ENCODE results near the gene ATP8B3.

GRCh38 chr19:1856698-1857603 lies 44.9 kb upstream of the ATP8B3 start:
- peak; percentile 92 for TF ChIP-seq SPI1 (IDR thresholded peaks at IDR 0.05; ENCODE audit: low read depth, low read length)
- no peak for TF ChIP-seq PAX5 (IDR thresholded peaks at IDR 0.05; ENCODE audit: insufficient read depth, low read length, severe bottlenecking)
- no peak for TF ChIP-seq POLR2A (IDR thresholded peaks at IDR 0.05; ENCODE audit: low read depth, low read length)
